Measurements from ENCODE around the gene HNRNPD. TPM values are rescaled to one million over a fixed set of nuclear protein-coding genes. Genes with fewer than 3 reads are reported as not detected.

Gene HNRNPD
- 16.5 and 16.9 TPM in 2 replicates for total RNA-seq

GRCh38 chr4:82373816-82374625 is at the start of gene HNRNPD:
TSS of gene HNRNPD (minus strand) at chr4:82373991. CDS start at chr4:82373678, 313 bp downstream.

Small RNA genes within 50 kb of the gene (small RNA-seq; reads per million reads assigned to genes)
- gene RF00150 = not detected

Other genes with a start within 250 kb of the HNRNPD start
- gene HNRNPDL, start 56.5 kb upstream of the HNRNPD start, total RNA-seq = 109 and 116 TPM in 2 replicates
- 25.6 and 26.1 TPM in 2 replicates for gene ENOPH1, start 56.6 kb upstream of the HNRNPD start, total RNA-seq
- 2.2 and 3.6 TPM in 2 replicates for gene TMEM150C, start 188.0 kb upstream of the HNRNPD start, total RNA-seq